HG02571 (cell line): Measurements from ENCODE around the gene MISP3.

ENCODE experiments used
- ATAC-seq: cut with Tn5 transposase; IDR thresholded peaks from one replicate; pipeline ENCODE4 v1.9.1; 2021; ENCODE audit warnings: mild to moderate bottlenecking, moderate library complexity; ENCODE audit not compliant: unreplicated experiment

MISP3 gene

GRCh38 chr19:14078411-14078810 lies 5.8 kb downstream of the MISP3 start:
- ATAC-seq = no peak

GRCh38 chr19:14080887-14081796 lies 8.6 kb downstream of the MISP3 start:
- peak; percentile 81 for ATAC-seq

GRCh38 chr19:14081797-14082674 lies 9.4 kb downstream of the MISP3 start:
- peak; percentile 13 for ATAC-seq

GRCh38 chr19:14082675-14082960 lies 10.0 kb downstream of the MISP3 start:
- ATAC-seq = no peak

- ATAC-seq = no peak
These were observed 12.9 kb downstream of the MISP3 start, which contains the start of gene C19orf67 for GRCh38 chr19:14085309-14085995. C19orf67 (minus strand) TSS chr19:14085783; CDS start chr19:14085627, 156 bp downstream.

- no peak for ATAC-seq
These were observed 13.5 kb downstream of the MISP3 start for GRCh38 chr19:14086098-14086497.

- no peak for ATAC-seq
These were observed 16.2 kb downstream of the MISP3 start for GRCh38 chr19:14088634-14089411.

- no peak for ATAC-seq
These were observed 16.8 kb downstream of the MISP3 start for GRCh38 chr19:14089412-14089661.

- ATAC-seq = no peak
These were observed 17.3 kb downstream of the MISP3 start for GRCh38 chr19:14089662-14090508.

GRCh38 chr19:14090509-14091080 lies 18.0 kb downstream of the MISP3 start, which contains the start of gene SAMD1:
SAMD1 (minus strand) TSS chr19:14090751.
- peak; percentile 47 for ATAC-seq

- peak; percentile 55 for ATAC-seq
These were observed 18.7 kb downstream of the MISP3 start for GRCh38 chr19:14091081-14091812.

GRCh38 chr19:14091813-14092462 lies 19.4 kb downstream of the MISP3 start:
- ATAC-seq = no peak

GRCh38 chr19:14093117-14093823 lies 20.7 kb downstream of the MISP3 start:
- ATAC-seq = no peak

GRCh38 chr19:14094854-14095253 lies 22.3 kb downstream of the MISP3 start:
- ATAC-seq = no peak

GRCh38 chr19:14096272-14096992 lies 23.8 kb downstream of the MISP3 start:
- no peak for ATAC-seq

- ATAC-seq = no peak
These were observed 25.1 kb downstream of the MISP3 start for GRCh38 chr19:14097532-14098151.
